GM18517 (cell line): ENCODE measurements around the gene BMPR1A.
"Not testable (repeated sequence)": the region's sequence is repeated elsewhere in the genome, so short reads cannot be mapped to it uniquely, and the experiment has no call there.

ENCODE experiments used
- ATAC-seq: cut with Tn5 transposase; IDR thresholded peaks from one replicate; pipeline ENCODE4 v1.9.1; 2021; ENCODE audit warnings: mild to moderate bottlenecking, moderate library complexity; ENCODE audit not compliant: unreplicated experiment

Gene BMPR1A

DNA sequence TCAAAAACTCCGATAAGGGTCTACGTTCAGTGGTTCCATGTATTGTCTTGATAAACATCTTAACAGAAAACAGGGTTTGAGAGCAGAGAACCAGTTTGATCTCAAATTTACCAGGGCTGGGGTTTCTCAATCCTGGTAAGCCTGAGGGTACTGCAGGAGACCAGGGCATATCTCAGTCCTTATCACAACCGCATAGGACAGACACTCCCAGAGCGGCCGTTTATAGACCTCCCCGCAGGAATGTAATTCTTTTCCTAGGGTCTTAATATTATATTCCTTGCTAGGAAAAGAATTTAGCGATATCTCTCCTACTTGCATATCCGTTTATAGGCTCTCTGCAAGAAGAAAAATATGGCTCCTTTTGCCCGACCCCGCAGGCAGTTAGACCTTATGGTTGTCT is 196.3 kb downstream of the BMPR1A start:
- ATAC-seq: not testable (repeated sequence)

DNA sequence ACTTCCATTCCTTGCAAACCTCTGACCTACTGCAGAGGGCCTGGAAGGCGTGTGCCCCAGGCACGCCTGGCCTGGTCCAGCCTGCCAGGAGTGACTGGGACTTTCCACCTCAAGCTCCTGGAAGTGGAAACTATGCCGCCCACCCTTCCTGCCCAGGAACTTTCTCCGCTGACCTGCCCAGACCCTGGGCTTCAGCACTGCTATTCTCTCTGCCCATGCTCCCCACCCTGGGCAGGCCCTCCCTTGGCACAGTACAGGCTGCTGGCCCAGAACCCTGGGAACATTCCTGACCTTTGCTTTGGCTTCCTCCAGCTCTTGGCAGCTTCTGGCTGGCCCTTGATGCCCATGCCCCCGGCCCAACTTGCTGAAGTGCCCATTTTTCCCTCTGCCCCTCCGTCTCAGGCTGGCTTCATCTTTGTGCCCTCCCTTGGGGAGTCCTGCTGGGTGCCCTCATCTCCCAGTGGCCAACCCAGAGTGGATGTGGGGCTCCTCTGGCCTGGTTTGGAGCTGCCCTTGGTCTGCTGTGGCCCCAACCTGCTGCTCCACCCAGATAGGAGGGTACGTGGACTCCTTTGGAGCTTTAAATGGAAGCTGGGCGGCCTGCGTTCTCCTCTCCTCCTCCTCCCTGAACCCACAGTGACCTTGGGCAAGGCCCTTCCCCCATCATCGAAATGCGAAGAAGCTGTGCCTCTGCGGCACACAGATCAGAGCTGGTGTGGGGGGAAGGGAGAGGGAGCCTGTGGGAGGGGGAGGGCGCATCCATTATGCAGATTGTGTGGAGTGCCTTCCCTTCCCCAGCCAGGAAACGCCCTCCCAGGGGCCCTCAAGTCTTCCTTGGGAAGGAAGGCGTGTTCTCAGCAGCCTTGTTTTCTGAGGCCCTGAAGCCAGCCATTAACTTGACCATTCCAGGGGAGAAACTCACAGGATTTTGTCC is 197.6 kb downstream of the BMPR1A start:
- no peak for ATAC-seq

DNA sequence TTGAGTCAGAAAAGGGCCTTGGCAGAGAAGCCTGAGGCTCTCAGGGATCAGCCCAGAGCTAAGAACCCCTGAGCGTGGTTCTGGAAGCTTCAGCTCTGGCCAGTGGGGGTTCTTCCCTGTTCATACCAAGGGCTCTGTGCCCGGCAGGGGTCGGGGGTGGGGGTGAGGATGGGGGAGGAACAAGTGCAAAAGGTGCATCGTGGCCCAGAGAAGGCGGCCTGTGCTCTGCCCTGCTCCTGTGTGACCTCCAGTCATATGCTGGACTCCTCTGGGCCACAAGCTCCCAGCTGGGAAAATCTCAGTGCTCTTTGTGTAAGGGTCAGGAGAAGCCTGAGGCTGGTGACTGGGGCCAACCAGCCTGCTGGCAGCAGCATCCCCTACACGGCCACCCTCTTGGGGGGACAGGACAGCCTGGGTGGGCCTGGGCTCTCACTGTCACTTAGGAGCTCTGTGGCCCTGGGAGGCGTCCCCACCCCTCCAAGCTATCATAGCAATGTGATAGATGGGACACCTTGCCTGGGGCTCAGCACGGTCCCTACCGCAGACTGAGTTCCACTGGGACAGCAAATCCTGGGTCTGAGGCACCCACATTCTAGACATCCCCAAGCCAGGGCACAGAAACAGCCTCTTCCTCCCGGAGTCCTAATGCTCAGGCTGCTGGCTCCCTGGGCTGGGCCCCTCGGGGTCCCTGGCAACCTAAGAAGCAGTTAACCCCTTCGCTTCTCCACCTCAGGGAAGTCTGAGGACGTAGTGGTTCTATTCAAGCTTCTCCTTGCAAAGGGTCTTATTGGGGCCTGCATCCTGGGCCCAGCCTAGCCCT is 198.5 kb downstream of the BMPR1A start:
- no peak for ATAC-seq

DNA sequence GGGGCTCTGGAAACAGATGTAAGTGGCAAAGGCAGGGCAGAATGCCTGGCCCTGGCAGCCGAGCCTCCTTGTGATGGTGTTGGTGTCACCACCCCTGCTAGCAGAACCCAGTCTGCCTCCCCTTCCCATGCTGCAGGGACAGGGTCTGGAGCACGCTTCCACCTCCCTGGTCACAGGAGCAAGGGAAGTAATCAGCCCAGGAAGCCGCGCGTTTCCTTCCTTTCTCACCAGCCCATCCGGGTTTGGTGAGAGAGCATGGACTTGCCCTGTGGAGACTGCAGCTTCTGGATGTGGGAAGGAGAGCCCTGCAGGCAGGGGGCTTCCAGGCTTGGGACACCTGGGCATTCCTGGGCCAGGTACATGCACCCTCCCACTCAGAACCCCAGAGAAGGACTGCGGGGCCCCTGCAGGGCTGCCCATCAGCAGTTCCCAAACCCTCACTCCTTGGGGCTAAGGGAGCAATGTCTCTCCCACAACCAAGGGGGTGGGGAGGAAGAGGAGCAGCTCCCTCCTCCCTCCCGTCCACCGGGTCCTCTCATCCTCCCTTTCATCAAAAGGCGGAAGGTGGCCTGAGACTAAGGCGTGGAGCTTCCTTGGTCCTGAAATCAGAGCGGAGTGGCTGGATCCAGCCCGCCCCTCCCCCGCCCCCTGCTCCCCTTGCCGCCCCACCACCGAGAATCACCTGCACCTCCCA is 199.2 kb downstream of the BMPR1A start:
- no peak for ATAC-seq

DNA sequence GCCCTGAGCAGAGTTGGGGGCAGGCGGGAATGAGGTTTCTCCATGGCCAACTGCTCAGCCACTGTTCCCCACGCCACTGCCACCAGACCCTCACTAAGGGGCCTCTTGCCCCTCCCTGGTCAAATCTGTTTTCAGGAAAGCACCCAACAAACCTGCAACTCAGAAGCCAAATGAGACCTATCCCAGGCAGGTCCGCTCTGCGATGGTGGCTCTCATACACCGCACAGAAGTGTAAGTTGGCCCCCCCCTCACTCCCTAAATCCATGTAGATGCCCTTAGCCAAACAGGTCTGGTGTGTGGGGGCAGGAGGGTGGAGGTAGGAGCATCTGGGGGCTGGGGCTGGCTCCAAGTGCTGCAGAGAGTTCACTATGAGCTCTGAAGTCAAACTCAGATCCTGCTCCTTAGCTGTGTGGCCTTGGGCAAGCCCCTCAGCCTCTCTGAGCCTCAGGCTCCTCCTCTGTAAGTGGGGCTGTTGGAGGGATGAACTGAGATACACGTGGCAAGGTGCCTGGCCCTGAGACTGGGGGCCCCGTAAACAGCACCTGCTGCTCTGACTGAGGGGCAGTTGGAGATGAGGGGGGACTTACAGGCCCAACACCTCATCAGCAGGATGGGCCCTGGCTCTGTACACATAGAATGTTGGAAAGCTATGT is 199.9 kb downstream of the BMPR1A start:
- no peak for ATAC-seq

DNA sequence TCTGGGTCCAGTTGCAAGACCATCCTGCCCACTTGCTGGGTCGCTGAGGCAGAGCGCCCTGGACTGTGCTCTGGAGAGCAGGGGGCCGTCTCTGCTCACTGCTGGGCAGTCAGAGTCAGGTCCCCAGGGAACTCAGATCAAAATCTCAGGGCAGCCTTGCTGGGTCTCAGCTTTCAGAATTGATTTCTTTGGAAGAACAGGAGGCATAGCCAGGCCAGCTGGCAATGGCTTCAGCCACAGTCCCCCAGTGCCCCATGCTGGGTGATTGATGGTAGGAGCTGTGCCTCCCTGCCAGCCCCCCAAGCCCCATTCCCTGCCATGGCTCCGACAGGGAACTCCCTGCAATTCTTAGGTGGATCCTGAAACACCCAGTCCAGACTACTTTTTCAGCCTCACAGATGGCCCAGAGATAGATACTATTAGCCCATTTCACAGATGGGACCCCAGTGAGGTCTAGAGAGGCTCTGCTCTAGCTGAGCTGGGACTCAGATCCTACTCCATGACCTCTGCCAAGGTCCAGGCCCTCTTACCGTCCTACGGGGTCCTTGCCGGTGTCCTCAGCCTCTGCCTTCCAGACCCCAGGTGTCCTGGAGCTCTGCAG is 200.5 kb downstream of the BMPR1A start:
- no peak for ATAC-seq

DNA sequence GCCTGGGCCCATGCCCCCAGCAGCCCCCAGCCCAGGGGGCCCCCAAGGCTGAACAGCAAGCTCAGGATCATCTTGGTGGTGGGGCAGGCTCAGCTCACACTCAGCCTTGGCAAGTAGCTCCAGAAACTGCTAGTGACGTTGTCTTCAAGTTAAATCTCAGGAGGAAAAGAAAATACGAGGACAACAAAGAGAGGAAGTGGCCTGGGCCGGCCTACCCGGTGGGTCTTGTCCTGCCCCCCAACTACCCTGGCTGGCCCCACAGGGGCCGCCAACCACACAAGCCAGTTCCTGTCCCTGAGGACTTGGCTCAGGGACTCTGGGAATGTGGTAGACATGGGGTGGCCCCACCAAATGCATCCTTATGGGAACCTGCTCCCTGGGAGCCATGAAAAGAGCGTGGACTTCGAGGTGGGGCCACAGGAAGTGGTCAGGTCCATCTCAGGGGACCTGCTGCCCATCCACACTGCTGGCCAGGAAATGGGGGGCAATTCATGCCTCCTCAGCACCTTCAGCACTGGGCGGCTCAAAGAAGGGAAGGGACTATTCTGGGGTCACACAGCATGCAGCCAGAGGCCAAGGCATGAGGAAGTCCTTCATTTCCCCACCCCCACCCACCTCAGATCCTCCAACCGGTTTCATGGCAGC is 201.2 kb downstream of the BMPR1A start, which contains the start of gene MMRN2:
TSS of gene MMRN2 (minus strand) at position 145 of the 645 bp plus-strand sequence. CDS start at position 71, 74 bp downstream.
- no peak for ATAC-seq

DNA sequence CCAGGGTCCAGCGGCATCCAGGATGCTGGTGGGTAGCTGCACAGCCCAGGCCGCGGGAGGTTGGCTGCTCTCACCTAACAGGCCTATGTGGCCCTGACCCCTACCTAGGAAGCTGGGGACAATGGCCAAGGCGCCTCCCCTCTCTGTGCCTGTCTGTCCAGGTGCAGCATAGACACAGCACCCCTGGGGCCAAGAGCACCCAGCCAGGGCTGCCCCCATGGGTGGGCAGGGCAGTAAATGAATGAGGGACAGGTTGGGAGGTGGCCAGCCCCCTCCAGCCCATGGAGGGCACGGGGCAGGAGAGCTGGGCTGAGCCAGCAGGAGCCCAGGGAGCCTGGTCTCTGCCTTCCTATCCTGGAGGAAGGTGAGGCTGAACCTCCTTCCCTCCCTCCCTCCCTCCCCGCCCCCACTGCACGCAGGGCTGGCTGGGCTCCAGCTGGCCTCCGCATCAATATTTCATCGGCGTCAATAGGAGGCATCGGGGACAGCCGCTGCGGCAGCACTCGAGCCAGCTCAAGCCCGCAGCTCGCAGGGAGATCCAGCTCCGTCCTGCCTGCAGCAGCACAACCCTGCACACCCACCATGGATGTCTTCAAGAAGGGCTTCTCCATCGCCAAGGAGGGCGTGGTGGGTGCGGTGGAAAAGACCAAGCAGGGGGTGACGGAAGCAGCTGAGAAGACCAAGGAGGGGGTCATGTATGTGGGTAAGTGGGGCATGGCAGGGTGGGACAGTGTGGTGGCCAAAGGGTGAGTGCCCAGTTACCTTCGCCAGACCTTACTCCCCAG is 201.9 kb downstream of the BMPR1A start, which contains the start of gene SNCG:
TSS of gene SNCG (plus strand) at position 484 of the 785 bp plus-strand sequence. CDS start at position 583, 99 bp downstream.
- no peak for ATAC-seq

DNA sequence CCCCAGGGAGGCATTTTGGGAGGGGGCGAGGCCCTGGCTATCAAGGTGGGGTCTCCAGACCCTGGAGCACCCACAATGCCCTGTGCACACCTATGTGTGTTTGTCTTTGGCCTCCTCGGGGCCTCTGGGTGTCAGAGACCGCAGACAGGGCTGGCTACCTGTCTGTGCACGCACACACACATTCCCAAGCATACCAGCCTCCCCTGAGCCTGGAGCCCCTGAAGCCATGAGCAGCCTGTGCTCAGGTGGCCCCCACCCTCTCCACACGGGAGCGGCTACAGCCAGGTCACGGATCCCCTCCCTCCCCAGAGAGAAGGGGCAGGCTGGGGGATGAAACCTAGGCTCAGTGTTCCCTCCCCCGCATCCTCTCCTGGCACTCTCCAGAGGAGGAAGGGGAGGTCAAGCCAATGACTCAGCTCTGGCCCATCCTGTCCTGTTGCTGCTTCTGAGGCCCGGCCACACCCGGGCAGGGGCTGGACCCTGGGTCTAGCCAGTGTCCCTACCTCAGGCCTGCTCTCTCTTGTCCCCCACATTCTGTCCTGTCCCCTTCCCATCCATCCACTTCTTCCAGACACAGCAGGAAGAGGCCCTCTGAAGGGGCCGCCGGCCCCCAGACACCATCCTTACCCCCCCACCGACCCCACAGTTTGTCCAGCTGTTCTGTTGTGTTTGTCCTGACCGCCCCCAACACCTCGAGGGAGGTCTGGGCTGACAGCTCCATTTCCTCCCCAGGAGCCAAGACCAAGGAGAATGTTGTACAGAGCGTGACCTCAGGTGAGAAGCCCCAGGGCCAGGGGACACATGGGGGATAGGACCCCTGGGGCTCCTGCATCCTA is 202.7 kb downstream of the BMPR1A start:
- ATAC-seq: no peak

DNA sequence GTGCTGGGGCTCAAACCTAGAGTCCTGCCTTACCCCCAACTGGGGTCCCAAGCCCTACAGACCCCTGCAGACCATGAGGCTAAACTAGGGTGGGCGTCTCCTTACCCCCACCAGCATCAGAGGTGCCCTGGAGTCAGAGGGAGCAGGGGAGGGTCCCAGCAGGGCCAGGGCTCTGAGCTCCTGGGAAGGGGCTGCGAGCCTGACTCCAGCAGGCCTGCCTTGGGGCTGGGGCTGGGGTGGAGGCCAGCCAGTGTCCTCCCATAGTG is 203.3 kb downstream of the BMPR1A start:
- no peak for ATAC-seq

DNA sequence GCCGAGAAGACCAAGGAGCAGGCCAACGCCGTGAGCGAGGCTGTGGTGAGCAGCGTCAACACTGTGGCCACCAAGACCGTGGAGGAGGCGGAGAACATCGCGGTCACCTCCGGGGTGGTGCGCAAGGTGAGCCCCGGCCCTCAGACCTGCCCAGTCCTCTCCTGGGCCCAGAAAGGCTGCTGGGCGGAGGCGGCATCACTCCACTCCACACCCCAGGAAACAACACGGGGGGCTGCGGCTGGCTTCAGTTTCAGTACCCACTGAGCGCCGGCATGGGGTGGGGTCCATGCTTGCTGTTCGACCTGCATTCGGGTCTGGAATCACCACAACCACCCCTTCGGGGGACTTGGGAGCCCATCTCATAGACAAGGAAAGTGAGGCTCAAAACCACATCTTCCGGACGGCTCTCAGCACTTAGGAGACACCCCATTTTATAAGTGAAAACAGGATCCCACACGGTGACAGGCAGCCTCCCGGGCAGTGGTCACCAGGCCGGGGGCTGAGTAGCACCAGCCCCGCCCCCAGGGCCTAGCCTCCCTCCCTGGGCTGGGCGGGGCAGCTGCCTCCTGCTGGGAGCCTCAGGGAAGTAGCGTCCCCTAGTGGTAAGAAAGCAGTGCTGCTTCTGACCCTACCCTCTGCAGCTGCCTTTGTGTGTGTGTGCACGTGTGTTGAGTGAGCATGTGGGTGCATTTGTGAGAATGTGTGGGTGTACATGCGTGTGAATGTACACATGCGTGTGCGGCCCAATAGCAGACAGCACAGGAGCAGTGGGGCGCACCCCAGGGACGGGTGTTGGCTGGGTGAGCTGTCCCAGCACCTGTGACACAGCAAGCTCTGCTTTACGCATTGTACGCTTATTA is 203.8 kb downstream of the BMPR1A start:
- peak; percentile 70 for ATAC-seq

DNA sequence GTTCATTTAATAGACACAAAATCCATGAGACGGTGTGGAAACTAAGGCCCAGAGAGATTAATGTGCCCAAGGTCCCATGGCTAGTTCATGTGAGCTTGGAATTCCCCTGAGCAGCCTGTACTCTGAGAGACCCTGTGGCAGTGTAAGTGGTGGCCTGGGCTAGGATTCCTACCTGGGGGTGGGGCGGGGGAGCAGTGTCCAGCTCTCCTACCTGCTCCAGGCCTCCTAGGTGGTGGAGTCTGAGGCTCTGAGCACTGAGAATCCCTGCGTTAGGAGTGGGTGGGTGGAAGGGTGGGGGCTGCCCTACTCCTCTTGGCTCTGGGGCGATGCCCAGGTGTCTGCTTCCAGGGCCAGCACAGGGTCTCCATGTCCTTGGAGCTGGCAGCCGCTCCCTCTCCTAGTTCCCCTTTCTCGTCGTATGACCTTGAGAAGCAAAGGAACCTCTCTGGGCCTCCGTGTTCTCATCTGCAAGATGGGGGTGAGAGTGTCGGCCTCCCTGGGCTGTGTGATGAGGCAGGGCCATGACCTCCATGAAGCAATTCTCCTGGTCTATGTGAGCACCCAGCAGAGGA is 204.5 kb downstream of the BMPR1A start:
- ATAC-seq: no peak

DNA sequence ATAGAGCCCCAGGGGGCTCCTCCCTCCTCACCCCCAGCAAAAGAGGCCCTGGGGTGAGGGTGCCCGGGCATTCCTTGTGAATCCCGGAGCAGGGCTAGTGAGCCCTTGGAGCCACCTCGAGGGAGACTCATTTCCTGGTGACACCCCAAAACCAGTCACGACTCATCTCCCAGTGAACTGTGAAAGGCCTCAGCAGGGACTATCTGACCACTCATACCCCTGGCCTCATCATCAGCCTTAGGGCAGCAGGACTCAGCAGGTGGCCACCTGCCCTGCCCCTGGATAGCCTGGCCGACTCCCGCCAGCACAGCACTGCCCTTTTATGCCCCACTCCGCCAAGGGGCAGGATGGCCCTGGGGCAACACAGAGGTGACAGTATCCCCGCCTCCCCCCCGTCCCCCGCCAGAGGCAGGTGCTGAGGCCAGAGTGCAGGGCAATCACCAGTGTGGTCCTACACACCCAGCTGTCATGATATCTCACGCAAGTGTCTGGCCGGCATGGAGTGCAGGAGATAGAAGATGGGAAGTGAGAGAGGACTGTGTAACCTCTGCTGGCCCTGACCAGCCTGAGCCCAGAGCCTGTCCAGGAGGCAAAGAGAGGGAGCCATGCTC is 205.2 kb downstream of the BMPR1A start:
- no peak for ATAC-seq

DNA sequence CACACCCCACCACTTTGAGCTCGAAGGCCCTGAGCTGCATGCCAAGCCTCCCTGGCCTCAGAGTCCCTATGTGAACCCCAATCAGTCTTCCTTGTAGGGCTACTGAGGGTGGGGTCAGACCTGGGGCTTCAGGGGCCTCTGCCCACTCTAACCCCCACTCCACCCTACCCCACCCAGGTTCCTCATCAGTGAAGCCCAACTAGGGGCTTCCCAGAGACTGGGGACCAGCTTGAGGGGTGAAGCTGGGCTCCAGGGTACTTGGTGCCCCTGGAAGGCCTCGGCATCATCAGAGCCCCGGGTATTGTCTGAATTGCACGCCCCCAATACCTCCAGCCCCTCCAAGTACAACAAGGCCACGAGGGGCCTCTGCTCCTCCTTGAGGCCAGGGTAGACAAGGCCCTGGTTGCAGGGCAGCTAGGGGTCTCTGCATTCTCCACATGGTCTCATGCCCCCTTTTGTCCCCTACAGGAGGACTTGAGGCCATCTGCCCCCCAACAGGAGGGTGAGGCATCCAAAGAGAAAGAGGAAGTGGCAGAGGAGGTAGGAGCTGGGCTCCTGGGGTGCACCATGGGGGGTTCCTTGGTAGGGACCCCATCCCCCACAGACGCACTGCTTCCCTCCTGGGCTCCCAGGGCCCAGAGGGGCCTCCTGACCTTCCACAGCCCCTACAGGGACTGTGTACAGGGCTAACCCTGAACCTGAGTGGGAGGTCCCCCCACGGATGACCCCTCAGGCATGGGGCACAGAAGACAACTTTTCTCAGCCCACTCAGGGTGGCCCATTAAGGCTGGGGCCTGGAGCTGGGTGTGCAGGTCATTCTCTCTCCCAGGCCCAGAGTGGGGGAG is 205.9 kb downstream of the BMPR1A start:
- no peak for ATAC-seq

DNA sequence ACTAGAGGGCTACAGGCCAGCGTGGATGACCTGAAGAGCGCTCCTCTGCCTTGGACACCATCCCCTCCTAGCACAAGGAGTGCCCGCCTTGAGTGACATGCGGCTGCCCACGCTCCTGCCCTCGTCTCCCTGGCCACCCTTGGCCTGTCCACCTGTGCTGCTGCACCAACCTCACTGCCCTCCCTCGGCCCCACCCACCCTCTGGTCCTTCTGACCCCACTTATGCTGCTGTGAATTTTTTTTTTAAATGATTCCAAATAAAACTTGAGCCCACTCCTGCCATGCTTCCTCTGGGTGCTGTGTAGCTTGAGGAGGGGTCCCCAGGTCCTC is 206.5 kb downstream of the BMPR1A start:
- no peak for ATAC-seq
